GM20000 (cell line): ENCODE data around the gene VEZT.

Experiments
- DNase-seq: peaks from one replicate; pipeline ENCODE4 v3.0.0; 2012; ENCODE audit warnings: low spot score
- CTCF ChIP-seq: IDR thresholded peaks from 2 replicates; pipeline ENCODE4 v1.5.1; 2012; ENCODE audit warnings: mild to moderate bottlenecking, control low read depth; ENCODE audit errors: extremely low read depth, missing control alignments

VEZT gene

DNA sequence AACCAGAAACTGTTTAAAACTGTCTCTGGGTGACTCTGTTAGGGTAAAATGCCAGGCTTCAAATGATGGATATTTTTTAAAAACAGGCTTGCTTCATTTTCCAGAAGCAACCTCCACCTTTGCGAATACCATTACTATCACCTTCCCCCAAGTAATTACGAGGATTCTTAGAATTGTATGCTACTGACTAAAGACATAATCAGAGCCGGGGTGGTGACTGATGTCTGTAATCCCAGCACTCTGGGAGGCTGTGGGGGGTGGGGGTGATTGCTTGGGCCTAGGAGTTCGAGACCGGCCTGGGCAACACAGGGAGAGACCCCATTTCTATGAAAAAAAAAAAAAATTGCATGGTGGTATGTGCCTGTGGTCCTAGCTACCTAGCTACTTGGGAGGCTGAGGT lies 38.6 kb upstream of the VEZT start:
- no peak for DNase-seq
- TF ChIP-seq CTCF, result no peak

DNA sequence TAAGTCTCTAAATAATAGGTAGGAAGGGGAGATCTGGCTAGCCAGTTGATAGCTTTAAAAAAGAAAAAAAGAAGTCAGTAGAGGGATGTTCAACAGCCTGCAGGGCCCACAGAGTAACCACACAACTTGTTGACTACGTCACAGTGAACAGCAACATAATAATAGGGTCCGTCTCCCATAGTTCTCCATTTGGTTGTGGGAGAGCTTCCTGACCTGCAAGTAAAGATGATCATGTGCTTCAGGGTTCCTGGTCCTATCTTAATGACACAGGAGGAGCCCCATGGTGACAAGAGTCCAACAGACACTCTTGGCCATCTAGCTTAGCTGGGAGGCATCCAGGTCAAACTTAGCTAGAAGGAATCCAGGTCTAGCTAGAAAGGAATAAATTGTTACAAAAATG lies 36.5 kb upstream of the VEZT start:
- DNase-seq, result no peak
- no peak for TF ChIP-seq CTCF

GRCh38 chr12:95182868-95183415 lies 34.7 kb upstream of the VEZT start:
- DNase-seq, result peak; percentile 17
- no peak for TF ChIP-seq CTCF

DNA sequence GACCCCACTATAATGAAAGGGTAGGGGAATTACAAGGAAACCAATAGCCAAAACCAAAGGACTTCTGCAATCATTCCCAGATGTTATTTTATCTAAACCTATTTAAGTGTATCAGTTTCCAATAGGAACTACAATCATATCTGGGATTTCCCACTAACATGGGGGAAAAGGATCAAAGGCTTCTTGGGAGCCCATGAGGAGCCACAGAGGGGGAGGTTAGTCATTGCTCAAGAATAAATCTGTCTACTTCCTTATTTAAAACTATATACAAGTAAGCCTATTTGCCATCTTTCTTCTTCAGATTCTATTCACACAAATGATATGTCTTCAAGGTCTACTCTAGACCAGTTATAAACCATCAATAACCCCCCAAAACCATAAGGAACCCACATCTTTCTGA lies 33.5 kb upstream of the VEZT start:
- no peak for DNase-seq
- TF ChIP-seq CTCF, result no peak

GRCh38 chr12:95185072-95185471 lies 32.5 kb upstream of the VEZT start:
- no peak for DNase-seq
- no peak for TF ChIP-seq CTCF

GRCh38 chr12:95185854-95186253 lies 31.8 kb upstream of the VEZT start:
- no peak for TF ChIP-seq CTCF
- no peak for DNase-seq

DNA sequence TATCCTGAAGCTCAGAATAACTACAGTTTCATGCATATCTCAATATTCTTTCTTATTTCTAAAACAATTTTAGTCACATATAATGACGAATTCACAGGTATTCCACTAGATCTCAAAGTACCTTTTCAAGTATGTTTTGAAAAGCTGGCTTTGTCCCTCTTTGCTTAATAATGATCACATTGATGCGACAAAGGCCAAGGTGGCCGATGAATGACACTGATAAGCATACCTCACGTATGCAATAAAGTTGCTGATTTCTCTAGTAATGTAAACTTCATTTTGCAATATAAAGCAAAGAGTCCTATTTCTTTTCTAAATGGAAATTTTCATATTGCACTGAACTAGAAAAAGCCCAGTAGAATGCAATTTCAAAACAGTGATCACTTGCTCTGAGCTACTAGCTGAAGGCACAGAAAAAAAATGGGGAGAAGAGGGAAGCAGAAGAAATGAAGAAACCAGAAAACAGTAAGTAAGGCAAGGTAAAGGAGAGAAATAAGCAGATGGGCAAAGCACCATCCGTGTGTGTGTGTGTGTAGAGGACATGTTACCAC lies 29.7 kb upstream of the VEZT start:
- no peak for DNase-seq
- TF ChIP-seq CTCF, result no peak
